GM21529 (cell line): Measurements from ENCODE around the gene RIC3.
"Not testable (repeated sequence)": the region's sequence is repeated elsewhere in the genome, so short reads cannot be mapped to it uniquely, and the experiment has no call there.

Experiments used
- ATAC-seq: cut with Tn5 transposase; IDR thresholded peaks from one replicate; pipeline ENCODE4 v1.9.1; 2021; ENCODE audit not compliant: unreplicated experiment

Gene RIC3

DNA sequence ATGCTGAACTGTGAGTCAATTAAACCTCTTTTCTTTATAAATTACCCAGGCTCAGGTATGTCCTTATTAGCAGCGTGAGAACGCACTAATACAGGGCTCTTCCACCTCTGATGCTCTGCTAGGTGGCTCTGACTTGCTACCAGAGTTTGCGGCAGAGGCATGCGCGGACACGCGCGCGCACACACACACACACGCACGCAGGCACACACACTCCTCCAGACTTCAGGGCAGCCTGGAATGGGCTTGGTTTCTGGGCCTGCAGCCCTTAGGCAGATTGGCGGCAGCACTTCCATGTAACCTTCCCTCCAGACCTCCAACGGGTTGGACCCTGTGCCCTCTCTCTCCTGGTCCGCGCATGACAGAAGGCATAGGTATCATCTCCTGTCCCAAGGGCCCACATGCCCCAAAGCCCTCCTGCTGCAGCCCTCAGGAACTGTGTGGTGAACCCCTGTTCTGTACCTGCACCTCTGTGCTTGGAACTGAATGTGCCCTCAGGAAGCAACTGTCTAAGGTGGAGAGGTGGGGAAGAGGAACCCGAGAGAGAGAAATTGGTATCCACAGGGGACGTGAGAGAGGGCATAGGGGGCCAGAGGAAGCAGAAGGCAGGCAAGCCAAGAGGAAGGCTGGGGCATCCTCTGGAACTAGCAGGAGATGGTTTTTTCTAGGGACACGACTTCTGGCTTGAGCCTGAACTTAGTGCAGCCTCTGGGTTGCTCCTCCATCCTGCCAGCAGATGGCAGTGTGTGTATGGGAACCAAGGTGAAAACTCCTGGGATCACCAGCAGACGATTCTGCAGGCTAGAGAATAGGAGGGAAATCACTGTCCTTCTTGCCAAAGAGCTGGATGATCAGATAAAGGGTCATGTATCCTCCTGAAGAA, 23.4 kb upstream of the RIC3 start:
- ATAC-seq: peak; percentile 70

DNA sequence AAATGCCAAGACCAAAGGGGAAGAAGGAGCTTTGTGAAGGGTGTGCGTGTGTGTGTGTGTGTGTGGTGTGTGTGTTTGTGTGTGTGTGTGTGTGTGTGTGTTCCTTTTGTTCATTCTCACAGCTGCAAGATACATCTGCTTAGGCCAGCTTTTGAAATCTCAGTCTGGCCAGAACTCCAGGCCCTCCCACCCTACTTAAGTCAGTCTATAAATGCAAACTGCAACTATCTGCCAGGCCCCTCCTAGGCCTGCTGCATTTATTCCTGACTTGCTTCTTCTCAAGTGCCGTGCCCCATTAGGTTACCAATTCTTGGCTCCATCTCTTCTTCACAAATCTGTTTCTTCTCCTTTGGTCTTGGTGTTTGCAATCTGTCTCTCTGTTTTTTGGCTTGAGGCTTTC, 21.6 kb upstream of the RIC3 start:
- ATAC-seq: no peak

DNA sequence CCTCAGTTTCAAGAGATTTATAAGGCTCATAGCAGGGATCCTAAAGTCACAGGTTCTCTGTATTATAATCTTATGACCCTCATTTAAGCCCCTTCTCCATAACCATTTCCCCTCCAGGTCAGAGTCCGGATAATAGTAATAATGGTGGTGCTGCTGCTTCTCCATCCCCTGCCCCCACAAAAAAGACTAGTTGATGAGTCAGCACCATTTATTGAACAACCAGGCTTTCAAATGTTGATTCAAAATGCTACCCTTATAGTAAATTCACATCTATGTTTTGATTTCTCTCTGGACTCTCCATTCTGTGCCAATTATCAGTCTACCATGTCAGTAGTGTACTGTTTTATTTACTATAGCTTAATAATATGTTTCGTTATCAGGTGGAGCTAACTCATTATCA, 17.6 kb upstream of the RIC3 start:
- no peak for ATAC-seq

DNA sequence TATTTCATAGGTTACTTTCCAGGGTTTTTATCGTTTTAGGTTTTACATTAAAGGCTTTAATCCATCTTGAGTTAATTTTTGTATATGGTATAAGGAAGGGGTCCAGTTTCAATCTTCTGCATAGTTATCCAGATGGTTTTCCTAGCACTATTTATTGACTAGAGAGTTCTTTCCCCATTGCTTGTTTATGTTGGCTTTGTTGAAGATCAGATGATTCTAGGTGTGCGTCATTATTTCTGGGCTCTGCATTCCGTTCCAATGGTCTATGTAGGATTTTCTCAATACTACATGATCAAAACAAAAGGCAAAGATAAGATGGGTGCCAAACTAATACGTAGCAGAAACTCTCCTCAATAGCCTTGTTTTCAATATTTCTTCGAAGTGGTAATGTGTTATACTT, 14.3 kb upstream of the RIC3 start:
- ATAC-seq: no peak

DNA sequence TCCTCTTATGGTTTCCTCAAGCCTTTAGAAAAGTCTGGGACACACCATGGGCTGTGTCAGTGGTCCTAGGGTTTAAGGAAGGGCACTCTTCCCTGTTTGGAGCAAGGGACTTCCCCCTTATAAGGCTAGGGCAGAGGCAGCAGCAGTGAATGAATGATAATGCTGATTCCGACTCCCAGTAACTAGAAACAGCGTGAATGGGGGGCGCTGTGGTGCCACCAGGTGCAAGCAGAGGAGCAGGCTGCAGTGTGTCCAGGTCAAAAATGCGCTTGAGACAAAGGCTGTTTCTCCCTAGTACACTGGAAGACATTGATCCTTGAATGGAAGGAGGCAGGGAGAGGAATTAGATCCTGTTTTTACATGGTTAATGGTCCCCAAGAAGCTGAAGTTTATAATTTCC, 11.6 kb upstream of the RIC3 start:
- ATAC-seq: no peak

DNA sequence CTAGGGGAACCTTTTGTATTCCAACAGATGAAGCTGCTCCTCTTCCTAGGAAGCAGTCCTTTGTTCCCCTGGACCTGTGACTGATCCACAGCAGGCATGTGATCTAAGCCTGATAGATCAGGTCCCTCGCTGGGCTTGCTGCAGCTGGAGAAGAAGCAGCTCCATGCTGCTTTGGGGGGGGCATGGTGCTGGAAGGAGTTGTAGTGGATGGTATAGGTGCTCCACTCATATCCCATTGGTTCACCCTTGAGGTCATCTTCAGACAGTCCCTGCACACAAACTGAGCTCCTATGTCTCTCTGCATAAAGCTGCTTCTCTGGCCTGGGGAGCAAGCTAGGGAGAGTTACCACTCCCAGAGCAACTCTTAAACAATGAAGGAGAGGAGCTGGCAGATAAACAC, 9.5 kb upstream of the RIC3 start:
- no peak for ATAC-seq

DNA sequence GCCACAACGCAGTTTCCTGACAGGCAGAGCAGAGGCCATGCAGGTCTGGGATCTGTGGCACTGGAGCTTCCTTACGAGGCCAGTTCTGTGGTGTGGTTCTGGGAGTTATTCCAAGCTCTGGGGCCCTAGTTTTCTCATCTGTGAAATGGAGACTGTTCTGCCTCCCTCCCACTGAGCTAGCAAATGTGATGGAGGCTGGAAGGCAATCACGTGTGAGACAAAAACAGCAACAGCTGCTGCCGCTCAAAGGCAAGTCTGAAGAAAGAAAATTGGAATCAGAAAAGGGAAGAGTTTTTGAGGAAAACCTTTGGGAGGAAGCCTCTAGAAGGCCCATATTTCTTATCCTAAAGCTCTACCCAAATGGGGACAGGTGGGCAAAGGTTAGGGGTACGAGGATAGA, 8.3 kb upstream of the RIC3 start:
- ATAC-seq: no peak

- ATAC-seq: no peak
Observed at GRCh38 chr11:8167796-8168195, 1.0 kb downstream of the RIC3 start.

DNA sequence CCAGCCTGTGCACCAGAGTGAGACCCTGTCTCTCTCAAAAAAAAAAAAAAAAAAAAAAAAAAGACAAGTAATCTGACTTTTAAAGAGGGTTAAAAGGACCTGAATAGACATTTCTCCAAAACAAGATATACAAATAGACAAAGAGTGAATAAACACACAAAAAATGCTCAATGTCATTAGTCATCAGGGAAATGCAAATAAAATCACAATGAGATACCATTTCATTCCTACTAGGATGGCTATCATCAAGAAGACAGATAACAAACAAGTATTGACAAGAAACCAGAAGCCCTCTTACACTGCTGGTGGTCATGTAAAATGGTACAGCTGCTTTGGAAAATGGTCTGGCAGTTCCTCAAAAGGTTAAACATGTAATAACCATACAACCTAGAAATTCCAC, 4.1 kb downstream of the RIC3 start:
- ATAC-seq: no peak

GRCh38 chr11:8161627-8162304, 7.1 kb downstream of the RIC3 start:
- not testable (repeated sequence) for ATAC-seq

GRCh38 chr11:8156877-8157276, 11.9 kb downstream of the RIC3 start:
- no peak for ATAC-seq

DNA sequence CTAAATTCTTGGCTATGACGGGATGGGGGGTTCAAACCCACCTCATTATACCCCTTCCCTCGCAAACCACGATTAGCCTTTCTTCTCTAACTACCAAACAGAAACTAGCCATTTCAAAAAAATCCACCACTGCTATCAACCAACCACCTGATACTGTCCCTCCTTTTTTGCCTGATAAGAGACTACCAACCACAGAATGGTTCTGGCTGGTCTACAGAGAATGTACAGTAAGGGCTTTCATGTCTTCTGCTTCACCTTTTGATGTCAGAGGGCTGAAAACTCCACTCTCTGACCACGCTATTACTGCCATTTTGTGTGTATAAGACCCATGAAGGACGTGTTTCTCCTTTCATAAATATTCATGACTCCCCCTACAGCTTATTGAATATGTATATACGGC, 19.1 kb downstream of the RIC3 start:
- no peak for ATAC-seq

- no peak for ATAC-seq
Observed at GRCh38 chr11:8138526-8138925, 30.3 kb downstream of the RIC3 start.

- ATAC-seq: no peak
Observed at GRCh38 chr11:8127447-8127846, 41.4 kb downstream of the RIC3 start.

DNA sequence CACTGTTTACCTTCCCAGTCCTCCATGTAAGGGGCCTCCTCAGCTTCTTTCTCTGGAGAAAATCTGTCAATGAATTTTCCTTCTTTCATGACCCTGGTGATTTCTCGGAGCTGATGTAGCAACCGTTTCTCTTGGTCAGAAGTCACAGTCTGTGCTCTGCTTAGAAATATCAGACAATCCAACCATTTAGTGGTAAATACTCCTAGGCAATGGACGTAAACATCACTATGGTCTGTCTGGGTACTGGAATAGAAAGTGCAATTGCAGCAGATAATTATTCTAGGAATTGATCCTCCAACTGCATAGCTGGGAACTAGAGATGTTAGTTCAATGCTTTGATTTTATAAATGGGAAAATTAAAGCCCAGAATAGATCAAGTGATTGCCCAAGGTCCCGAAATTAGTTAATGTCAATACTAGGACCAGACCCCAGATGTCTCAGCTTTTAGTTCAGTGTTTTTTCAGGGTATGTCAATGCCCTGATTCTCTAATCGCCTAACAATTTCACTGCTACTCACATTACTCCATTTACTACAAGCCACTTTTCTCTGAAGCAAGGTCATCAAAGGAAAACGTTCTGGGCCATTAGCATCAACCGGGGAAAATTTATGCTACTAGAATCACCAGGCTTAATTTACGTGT, 42.1 kb downstream of the RIC3 start:
- no peak for ATAC-seq

DNA sequence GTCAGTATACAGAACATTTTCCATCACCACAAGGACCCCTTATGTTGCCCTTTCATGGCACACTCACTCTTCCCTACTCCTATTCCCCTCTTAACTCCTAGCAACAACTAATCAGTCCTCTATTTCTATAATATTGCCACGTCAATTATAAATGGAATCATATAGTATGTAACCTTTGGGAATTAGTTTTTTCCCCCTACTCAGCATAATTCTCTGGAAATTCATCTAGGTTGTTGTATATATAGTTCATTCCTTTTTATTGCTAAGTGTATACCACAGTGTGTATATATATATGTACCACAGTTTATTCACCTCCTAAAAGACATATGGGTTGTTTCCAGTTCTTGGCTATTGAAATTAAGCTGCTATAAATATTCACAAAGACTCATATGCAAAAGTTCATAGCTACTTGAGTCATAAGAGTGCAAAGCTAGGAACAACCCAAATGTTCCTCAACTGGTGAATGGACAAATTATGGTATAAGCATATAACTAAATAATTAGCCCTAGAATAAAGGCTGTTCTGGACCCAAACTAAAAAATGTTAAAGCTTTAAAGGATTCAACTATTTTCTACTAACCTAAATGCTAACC, 46.6 kb downstream of the RIC3 start:
- no peak for ATAC-seq

DNA sequence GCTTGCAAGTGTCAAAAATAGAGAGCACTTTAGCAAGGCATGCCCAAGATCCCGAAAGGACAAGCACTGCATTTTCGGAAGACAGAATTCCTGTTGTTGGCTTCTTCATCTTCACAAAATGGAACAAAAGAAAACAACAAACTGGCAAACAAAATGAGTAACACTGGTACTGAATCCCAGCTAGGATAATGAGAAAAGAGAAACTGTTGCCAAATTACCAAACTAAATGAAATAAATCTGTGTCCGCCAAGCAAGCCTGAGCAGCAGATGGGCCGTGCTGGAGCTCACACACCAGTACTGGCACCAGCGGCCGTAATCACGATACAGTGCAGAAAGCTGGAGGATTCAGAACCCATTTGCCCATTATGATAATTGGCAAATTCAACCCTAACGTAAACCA, 57.2 kb downstream of the RIC3 start:
- ATAC-seq: no peak

- ATAC-seq: no peak
Observed at GRCh38 chr11:8110396-8110795, 58.4 kb downstream of the RIC3 start.

- ATAC-seq: no peak
Observed at GRCh38 chr11:8109675-8110074, 59.1 kb downstream of the RIC3 start.

- ATAC-seq: no peak
Observed at GRCh38 chr11:8108421-8108820, 60.4 kb downstream of the RIC3 start.

DNA sequence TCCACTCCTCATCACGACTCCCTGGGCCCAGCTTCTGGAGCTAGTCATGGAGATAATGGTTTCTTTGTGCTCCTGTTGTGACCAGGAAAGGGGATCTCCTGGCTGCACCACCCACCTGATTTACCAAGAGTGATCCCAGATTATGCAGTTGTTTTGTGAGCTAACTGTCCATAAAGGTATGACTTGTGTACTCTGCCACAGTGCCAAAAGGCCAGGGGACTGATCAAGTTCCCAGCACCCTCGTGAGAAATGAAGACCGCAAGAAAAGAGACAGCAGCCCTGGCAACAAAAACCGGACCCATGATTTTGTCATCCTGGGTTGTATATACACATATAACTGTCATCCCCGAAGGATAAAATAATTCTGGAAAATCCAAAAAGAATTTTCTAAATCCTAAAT, 61.2 kb downstream of the RIC3 start:
- ATAC-seq: no peak

DNA sequence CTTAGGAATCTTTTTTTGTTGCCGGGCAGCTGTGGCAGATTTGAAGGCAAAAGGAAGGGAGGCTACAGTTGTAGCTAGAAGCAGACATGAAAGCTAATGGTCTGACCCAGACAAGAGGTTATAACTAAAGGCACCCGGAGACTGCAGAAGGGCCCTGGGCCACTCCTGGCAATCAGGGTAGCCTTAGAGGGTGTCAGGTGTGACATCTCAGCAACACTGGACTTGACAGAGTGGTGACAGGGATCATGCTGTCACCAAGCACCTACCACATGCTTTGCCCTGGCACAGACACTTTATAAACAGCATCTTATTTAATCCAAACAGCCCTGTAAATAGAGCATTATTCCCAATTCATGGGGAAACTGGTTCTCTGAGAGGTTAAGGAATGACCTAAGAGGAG, 62.1 kb downstream of the RIC3 start:
- ATAC-seq: no peak
